ENCODE results near the gene CLEC18B.
"Not testable (repeated sequence)": the region's sequence is repeated elsewhere in the genome, so short reads cannot be mapped to it uniquely, and the experiment has no call there.

GRCh38 chr16:74368002-74368911, 53.0 kb downstream of the CLEC18B start:
- TF ChIP-seq MAFK (IDR thresholded peaks at IDR 0.05; ENCODE audit: low read depth, low read length); CTCF (conservative IDR thresholded peaks at IDR 0.05; ENCODE audit: low read depth, low read length); RCOR1 (IDR thresholded peaks at IDR 0.05; ENCODE audit: insufficient replicate concordance, low read length); POLR2A (IDR thresholded peaks at IDR 0.05; ENCODE audit: low read depth, low read length); RFX5 (IDR thresholded peaks at IDR 0.05; ENCODE audit: low read depth, low read length); CEBPB (IDR thresholded peaks at IDR 0.05; ENCODE audit: low read depth, low read length); SMC3 (IDR thresholded peaks at IDR 0.05; ENCODE audit: low read depth, low read length); RAD21 (IDR thresholded peaks at IDR 0.05; ENCODE audit: low read length): not testable (repeated sequence)
- TF ChIP-seq, protein P1, sequence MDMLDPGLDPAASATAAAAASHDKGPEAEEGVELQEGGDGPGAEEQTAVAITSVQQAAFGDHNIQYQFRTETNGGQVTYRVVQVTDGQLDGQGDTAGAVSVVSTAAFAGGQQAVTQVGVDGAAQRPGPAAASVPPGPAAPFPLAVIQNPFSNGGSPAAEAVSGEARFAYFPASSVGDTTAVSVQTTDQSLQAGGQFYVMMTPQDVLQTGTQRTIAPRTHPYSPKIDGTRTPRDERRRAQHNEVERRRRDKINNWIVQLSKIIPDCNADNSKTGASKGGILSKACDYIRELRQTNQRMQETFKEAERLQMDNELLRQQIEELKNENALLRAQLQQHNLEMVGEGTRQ (IDR thresholded peaks at IDR 0.05; ENCODE audit: low read depth, low read length) = peak; percentile 89
- 0 out of 2 replicates have a peak, but pooled peaks have one; percentile 4 for TF ChIP-seq FOS (IDR thresholded peaks at IDR 0.05; ENCODE audit: low read depth, low read length)
- peak; percentile 90 for TF ChIP-seq BHLHE40 (IDR thresholded peaks at IDR 0.05; ENCODE audit: low read depth, low read length)
- 0 out of 2 replicates have a peak, but pooled peaks have one; percentile 54 for TF ChIP-seq MXI1 (IDR thresholded peaks at IDR 0.05; ENCODE audit: borderline replicate concordance, low read depth, low read length)

All from IMR-90 (cell line).